ENCODE results near the gene ABLIM1.
A peak's percentile ranks its signal among the peaks of the same experiment; 100 is the strongest.

Gene ABLIM1

DNA sequence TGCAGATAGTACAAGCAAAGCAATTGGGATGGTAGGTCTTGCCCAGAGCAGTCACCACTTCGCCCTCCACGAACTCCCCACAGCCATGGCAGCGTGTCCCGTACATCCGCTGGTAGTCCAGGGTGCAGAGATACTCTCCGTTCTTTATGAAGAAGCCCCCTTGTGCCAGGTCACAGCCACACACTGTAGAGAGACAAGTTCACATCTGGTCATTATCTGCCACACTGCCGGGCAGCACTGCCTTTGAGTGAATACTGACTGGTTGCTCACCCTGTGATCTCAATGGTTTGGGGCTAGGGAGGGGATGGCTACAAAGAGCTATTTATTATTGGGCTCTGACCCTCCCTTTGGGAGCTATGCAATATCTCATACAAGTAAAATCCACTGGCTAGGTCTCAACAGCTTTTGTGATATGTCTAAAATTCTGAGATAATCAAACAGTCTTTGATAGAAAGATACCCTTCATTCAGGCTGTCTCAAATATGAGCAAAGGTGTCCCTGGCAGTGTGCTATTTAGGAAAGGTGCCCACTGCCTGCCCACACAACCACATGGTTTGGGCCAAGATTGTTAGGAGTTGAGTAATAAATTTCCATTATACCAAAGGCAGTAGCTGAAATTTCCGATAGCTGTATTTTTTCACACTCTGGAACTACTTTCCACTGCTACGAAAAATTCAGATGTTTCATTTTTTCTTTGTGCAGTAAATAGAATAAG, 82.5 kb downstream of the ABLIM1 start:
- DNase-seq = no peak

DNA sequence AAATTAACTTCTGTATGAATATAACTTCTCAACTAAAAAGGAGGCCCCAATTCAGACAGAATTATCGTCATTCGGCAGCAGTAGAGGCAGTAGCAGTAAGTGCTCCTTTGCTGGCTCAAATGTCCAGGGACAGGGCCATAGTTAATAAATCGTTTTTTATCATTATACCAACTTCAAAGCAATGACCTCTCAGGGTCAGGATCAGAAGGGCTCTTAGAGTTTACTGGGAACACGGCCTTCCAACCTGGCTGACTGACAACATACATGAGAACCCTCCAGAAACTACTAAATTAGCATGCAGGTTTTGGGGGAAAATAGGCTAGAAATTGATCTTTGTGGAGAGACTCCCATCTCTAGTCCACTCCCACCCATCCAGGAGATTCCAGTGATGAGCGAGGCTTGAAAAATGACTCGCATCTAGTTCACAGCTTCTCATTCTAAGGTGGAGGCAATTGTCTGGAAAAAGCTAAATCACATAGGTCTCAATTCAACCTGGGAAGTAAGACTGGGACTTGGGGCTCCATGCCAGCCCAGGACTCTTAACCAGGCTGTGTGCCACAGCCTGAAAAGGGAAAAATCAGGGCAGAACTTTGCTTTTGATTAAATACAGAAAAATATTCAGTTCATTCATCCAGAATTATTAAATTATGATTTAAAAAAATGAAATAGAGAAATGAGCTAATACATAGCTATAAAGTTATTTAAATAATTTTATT, 84.6 kb downstream of the ABLIM1 start:
- DNase-seq = no peak

- no peak for DNase-seq
Measured at GRCh38 chr10:114571316-114571999, 86.6 kb downstream of the ABLIM1 start.

GRCh38 chr10:114566064-114566463, 92.0 kb downstream of the ABLIM1 start:
- DNase-seq = no peak

DNA sequence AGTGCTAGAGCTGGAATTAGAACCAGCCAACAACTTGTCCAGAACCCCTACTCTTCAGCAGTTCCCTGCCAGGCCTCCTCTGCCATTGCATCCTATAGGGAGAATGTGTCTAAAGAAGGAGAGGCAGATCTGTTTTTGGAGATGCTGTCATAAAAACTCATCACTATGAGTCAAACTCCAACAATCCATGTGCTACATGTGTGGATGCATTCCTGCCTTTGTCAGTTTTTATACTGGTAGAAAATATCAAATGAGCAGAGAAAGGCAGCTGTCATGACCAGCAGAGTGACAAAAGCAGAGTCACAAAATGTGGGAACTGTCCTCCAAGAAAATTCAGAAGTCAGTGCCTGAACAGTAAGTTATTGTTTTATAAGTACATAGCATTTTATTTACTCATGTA, 93.0 kb downstream of the ABLIM1 start:
- no peak for DNase-seq

- no peak for DNase-seq
Measured at GRCh38 chr10:114561008-114561523, 97.0 kb downstream of the ABLIM1 start.

DNA sequence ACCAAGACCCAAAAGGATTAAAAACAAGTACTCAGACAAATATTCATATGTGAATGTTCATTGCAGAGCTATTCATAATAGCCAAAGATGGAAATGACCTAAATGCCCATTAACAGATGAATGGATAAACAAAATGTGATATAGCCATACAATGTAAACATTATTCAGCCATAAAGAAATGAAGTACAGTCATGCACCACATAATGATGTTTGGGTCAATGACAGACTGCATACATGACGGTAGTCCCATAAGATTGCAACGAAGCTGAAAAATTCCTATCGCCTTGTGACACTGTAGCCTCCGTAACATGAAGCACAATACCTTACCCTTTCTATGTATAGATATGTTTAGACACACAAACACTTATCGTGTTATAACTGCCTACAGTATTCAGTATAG, 97.9 kb downstream of the ABLIM1 start:
- no peak for DNase-seq

- DNase-seq = no peak
Measured at GRCh38 chr10:114559636-114560035, 98.4 kb downstream of the ABLIM1 start.

- no peak for DNase-seq
Measured at GRCh38 chr10:114557854-114558253, 100.2 kb downstream of the ABLIM1 start.

DNA sequence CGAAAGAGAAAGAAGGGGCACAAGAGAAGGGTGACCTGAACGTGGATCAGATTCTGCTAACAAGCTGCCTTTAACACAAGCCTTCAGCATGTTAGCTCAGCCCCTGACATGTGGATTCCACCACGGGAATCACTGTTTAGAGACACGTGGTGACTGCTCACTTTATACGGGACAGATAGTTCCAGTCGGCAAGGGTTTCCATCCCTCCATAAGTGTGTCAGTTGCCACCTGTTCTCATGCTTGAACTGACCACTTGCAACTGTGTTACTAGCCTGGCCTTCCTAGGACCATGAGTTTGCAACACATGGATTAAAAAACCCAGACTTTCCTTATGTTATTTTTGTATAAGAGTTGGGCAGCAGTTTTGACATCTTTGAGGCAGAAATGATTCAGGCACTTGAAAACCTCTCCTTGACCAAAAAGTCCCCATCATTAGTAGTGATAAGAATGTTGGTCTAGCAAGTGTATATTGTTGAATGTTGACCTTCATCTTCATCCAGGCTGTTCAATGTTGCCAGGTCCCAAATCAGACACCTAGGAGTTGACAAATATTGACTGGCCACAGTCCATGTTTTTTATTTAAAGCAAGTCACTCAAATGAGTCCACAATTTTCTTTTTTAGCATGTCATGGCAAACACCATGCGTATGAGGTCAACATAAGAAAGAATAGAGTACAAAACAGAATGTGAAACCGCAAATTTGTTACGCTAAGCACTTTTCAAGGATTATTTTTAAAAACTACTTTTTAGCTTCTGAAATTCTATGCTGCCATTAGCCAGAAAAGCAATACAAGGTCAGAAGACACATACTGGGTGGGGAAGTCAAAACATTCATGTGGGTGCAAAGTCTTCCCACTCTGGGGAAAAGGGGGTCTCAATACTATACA, 101.6 kb downstream of the ABLIM1 start:
- DNase-seq = no peak

- DNase-seq = no peak
Measured at GRCh38 chr10:114553436-114553835, 104.6 kb downstream of the ABLIM1 start.

- DNase-seq = no peak
Measured at GRCh38 chr10:114552050-114552449, 106.0 kb downstream of the ABLIM1 start.

DNA sequence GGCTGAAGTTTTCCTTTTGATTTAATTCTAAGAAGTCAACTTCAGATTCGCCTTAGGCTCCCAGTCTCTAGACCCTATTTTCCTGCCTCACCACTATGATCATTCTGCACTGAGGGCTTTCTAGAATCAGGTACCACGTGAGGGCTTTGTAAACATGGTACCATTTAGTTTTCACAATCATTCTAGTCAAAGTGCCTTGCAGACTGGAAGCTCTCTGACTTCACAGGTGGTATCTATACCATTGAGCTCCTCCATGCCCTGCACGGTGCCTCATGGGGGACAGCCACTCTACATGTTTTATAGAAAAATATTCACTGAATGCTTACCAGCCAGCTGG, 106.5 kb downstream of the ABLIM1 start:
- no peak for DNase-seq

DNA sequence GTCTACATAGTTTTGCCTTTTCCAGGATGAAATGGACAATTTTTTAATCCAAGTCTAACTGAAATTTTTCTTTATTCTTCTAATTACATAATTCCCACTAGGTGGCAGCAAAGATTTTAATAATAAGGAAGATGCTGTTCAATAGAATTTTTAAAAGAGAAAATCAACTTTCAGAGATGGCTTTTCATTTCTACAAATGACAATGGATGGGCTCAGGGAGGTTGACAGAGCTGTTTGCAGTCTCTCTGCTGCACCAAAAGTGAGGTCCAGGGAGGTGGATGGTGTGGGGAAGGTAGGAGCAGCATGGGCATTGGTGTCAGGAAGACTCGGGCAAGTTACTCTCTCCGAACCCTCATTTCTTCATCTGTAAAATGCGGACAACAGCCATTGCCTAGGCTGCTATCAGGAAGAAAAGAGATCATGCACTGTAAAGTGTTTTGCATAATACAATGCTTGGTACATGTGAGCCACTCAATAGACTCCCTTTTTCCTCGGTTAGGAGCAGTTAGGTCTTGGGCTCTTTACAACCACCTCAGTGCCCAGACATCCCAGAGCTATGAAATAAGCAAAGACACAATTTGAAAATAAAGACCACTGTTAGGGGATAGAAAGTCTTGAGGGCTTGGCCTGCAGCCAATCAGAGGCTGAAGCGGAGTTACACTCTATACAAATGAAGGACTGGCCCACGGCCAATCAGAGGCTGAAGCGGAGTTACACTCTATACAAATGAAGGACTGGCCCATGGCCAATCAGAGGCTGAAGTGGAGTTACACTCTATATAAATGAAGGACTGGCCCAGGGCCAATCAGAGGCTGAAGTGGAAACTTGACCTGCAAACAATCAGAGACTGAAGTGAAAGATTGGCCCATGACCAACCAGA, 107.1 kb downstream of the ABLIM1 start:
- DNase-seq = no peak

GRCh38 chr10:114548662-114549061, 109.4 kb downstream of the ABLIM1 start:
- no peak for DNase-seq

GRCh38 chr10:114547514-114547913, 110.6 kb downstream of the ABLIM1 start:
- DNase-seq = no peak

- DNase-seq = no peak
Measured at GRCh38 chr10:114547056-114547455, 111.0 kb downstream of the ABLIM1 start.

DNA sequence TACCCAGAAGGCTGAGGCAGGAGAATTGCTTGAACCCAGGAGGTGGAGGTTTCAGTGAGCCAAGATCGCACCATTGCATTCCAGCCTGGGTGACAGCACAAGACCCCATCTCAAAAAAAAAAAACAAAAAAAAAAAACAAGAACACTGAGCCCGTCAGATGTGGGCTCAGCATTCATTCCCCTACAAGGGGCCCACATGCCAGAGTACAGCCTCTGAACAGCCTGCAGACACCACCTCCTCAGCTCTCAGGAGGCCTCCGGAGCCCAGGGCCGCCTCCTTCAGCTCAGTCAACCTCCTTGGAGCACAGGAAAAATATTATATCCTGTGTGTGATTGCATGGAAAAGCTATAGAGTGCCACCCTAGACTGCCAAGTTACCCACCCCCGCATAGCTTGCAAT, 112.3 kb downstream of the ABLIM1 start:
- no peak for DNase-seq

DNA sequence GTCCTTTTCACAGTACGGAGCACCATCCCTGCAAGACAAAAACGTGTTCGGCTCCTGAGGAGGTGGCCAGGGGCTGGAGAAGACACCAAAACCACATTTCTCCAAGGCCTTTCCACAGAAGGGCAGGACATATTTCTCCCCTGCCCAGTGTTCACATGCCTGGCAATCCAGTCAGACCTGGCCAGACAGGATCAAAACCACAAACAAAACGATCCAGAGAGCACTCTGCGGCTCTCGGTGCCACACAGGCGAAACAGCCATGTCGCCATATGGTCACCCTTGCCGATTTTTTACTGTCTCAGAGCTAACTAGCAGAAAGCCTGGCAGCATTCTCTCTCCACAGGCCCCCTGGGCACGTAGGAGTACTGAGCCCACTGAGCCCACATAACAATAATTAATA, 113.0 kb downstream of the ABLIM1 start:
- DNase-seq = no peak

- DNase-seq = peak; percentile 53
Measured at GRCh38 chr10:114544045-114544659, 113.9 kb downstream of the ABLIM1 start.

GRCh38 chr10:114543456-114543855, 114.6 kb downstream of the ABLIM1 start:
- no peak for DNase-seq

All from T-helper 9 cell (primary cell).